Right cardiac atrium (tissue), 5 donors: ENCODE measurements around the gene GH1. TPM values are rescaled to one million over a fixed set of nuclear protein-coding genes. Genes with fewer than 3 reads are reported as not detected.
"Not testable (repeated sequence)": the region's sequence is repeated elsewhere in the genome, so short reads cannot be mapped to it uniquely, and the experiment has no call there.

ENCODE experiments used
- ATAC-seq, 2 donors: fragments of 200-7000 bp; cut with Tn5 transposase; one replicate each; pipeline versions ENCODE4 v1.8.0 to v1.9.1; 2020; ENCODE audit warnings: moderate library complexity in 2 of 2, mild to moderate bottlenecking in 1 of 2
- DNase-seq, 3 donors: peaks; one replicate each; pipeline ENCODE4 v3.0.0-alpha.2; 2020
- H3K27ac ChIP-seq: one replicate; pipeline ENCODE4 v1.5.1; 2013; ENCODE audit warnings: mild to moderate bottlenecking, low read length, control low read depth, moderate library complexity
- H3K27me3 ChIP-seq: one replicate; pipeline ENCODE4 v1.6.1; 2013; ENCODE audit not compliant: control insufficient read depth, insufficient read depth
- H3K4me1 ChIP-seq: one replicate; pipeline ENCODE4 v1.6.1; 2013; ENCODE audit warnings: low read length; ENCODE audit not compliant: control insufficient read depth, insufficient read depth
- H3K4me3 ChIP-seq: one replicate; pipeline ENCODE4 v1.5.1; 2013; ENCODE audit warnings: low read length, control low read depth
- H3K9me3 ChIP-seq: one replicate; pipeline ENCODE4 v1.6.1; 2013; ENCODE audit warnings: low read length; ENCODE audit not compliant: control insufficient read depth
- WGBS: extraction: QIAGEN DNeasy Blood & Tissue Kit; methylation state at CpG from one replicate; pipeline ENCODE4 v1.1.7; 2013; 5-methylcytosine and 5-hydroxymethylcytosine counted together
- intact Hi-C, 4 donors: fragments of 100-400 bp; cut with DNase I; formaldehyde crosslinking; loops; one replicate each; pipeline versions ENCODE4 v1.11.0 to v1.14.0; 2022 to 2023
- polyA plus RNA-seq: library from polyadenylated mRNA; stranded (reverse); fragments of 200-250 nt; gene quantifications from one replicate; pipeline ENCODE4 v1.2.3, GENCODE V29; 2013
- total RNA-seq, 4 donors: library from RNA; stranded (reverse); fragmentation: NEBNext Ultra II Directional; extraction: Animal tissue kit (Norgen Biotek cat#: 25700); gene quantifications; one replicate each; pipeline ENCODE4 v1.2.1, GENCODE V29; 2021
- donor health status: healthy with polysubstance abuse.
- donor health status: DM: no; HTN: yes; CAD: no.
- donor health status: DM: no; HTN: no; CAD: no.
- donor health status: DM: no; HTN: yes; CAD: no; lungs with severe emphysema.
- donor health status: DM: yes; HTN: yes; CAD: no.

Gene GH1
- total and polyA plus RNA-seq, 5 donors: not detected

DNA sequence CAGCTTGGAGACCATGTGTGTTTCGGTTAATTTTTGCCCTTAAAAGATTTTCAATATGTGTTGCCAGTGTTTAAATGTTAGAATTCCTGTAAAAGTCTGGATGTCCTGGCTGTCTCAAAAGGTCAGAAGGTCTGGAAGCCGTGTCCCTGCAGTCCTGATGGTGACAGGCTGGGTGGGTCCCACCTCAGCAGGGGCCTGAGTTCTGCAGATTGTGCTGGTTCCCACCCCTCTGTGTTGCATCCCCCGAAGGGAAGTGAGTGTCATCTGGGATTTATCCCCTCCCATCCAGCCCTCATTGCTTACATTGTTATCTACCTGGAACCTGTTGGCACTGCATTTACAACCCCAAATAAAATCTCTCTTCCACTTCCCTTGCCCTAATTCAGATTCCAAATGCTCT is 24.6 kb downstream of the GH1 start:
- not testable (repeated sequence) for H3K27ac ChIP-seq, ATAC-seq
- WGBS: 65% methylated on average over 3 of the region's 3 CpGs

DNA sequence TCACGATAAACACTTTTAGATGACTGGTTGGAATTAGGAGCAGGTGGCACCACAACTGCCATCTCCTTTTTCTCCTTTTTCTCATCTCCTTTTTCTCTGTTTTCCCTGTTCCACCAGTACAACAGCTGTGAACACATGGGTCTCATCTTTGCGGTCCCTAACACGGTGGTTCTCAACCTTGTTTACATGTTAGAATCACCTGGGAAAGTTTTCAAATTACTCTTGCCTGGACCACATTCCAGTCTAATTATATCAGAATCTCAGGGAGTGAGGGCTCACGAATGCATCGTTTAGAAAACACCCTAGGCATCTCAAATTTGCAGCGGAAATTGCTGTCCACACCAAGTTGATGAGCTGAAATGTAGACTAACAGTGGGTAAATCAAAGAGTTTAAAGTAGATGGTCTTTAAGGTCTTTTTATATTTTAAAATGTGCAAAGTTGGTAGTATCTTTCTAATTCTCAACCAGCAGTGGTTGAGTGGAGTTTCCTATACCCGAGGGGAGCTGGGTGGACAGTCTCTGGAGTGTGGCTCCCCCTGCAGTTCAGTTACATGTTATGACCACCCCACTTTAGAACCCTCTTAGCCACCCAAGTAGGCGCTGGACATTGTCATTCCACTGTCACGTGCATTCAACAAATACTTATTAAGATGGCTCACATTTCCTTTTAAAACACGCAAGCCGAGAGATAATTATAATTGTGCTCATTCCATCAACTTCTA is 26.2 kb downstream of the GH1 start:
- H3K4me3 ChIP-seq, DNase-seq, H3K27me3 ChIP-seq, H3K27ac ChIP-seq, intact Hi-C loops, H3K4me1 ChIP-seq, H3K9me3 ChIP-seq, ATAC-seq: not testable (repeated sequence)
- 51% methylated on average over 11 of the region's 11 CpGs for WGBS

More for the DNA sequence above, 24.6 kb downstream of the GH1 start:
- H3K4me1 ChIP-seq, intact Hi-C loops, DNase-seq, H3K9me3 ChIP-seq, H3K4me3 ChIP-seq, H3K27me3 ChIP-seq: not testable (repeated sequence)

DNA sequence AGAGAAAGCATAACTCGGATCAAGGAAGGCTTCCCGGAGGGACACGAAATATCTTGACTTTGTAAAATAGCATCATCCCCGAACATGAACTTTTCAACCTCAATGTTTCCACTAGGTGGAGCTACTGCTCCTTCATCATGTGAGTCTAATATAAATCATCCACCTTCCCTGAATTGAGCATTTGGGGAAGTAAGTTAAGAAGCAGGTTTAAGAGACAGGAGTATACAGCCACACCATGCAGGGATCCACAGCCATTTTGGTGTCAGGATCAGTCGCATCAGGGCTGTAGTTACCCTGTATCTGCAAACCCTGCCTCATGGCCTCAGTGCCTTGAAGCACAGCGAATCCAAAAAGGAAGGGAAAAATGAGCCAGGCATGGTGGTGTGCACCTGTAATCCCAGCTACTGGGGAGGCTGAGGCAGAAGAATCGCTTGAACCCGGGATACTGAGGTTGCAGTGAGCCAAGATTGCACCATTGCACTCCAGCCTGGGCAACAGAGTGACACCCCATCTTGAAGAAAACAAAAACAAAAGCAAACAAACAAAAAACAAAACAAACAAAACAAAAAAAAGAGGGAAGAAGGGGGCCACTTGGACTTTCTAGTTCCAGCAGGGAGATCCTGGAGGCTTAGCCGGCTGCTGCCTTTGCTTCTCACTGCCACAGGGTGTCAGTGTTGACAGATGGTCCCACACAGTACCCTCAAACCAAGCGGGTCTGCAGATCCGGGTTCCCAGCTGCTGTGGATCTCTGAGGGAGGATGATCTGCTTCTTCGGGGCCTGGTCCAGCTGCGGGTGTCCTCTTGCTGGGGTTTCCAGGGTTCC is 29.4 kb downstream of the GH1 start:
- peak in 2 of 3 donors; percentile 21 to 61 for DNase-seq
- intact Hi-C loops: not testable (repeated sequence)
- ATAC-seq: peak; percentile 77 to 80

DNA sequence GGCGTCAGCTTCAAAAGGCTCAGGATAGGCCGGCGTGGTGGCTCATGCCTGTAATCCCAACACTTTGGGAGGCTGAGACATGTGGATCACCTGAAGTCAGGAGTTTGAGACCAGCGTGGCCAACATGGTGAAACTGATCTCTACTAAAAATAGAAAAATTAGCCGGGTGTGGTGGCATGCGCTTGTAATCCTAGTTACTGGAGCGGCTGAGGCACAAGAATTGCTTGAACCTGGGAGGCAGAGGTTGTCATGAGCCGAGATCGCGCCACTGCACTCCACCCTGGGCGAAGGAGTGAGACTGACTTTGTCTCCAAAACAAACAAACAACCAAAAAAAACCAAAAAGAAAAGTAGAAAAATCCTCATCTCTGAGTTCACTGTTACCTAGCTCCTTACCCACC is 33.5 kb downstream of the GH1 start:
- H3K4me1 ChIP-seq, H3K27me3 ChIP-seq, DNase-seq, ATAC-seq, H3K4me3 ChIP-seq, H3K27ac ChIP-seq, H3K9me3 ChIP-seq, intact Hi-C loops: not testable (repeated sequence)
- 86% methylated on average over 11 of the region's 11 CpGs for WGBS

More for the DNA sequence above, 29.4 kb downstream of the GH1 start:
- H3K9me3 ChIP-seq, H3K4me3 ChIP-seq, H3K27me3 ChIP-seq, H3K27ac ChIP-seq, H3K4me1 ChIP-seq: not testable (repeated sequence)
- WGBS: 28% methylated on average over 13 of the region's 13 CpGs

DNA sequence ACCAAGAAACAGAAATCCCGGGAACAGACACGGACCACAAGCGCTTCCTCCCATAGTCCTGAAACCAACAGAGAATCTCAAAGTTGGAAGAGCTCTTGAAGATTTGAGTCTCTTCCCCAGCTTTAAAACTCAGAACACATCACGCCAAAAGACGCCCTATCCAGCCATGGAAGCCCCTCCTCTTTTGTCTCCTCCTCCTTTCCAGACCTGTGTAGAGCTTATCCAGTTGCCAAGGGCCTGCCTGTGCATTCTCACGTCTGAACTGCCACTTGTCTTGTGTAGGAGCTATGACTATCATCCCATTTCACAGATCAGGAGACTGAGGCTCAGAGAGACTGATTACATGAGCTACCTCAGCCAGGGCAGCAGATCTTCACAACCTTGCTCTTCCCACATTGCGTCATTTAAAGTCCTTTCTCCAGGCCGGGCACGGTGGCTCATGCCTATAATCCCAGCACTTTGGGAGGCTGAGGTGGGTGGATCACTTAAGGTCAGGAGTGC is 36.0 kb downstream of the GH1 start:
- ATAC-seq, DNase-seq, H3K4me1 ChIP-seq, H3K9me3 ChIP-seq, intact Hi-C loops, H3K4me3 ChIP-seq, H3K27me3 ChIP-seq, H3K27ac ChIP-seq: not testable (repeated sequence)
- WGBS: 79% methylated on average over 9 of the region's 9 CpGs

DNA sequence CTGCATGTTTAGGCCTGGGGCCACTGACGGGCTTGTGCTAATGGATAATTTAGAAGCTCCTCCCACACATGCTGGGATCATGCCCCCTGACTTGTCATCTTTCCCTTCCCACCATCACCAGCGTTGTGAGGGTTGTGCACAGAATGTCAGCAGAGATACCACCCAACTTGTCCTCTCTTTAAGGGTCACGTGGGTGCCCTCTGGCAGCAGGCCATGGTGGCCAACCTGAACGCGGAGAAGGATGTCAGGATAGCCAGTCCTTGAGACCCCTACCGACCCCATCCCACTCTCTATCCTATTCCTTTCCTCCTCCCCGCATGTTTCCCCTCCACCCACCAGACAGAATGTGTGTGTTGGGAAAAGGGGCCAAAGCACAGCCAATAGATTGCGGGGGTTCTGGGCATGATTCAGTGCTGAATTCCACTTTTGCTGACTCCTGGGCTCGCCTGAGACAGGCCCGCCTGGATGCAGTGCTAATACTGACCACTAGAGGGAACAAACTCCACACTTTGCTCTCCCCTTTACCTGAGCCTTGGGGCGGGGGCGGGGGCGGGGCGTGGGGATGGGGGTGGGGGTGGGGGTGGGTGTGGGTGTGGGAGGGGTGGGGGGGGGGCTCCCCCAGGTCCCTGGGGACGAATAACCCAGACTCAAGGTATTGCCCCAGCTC is 36.6 kb downstream of the GH1 start, which contains the start of gene GH2:
Gene GH2, minus strand, starts transcription at position 10 of the 667 bp plus-strand sequence. CDS start 143 bp downstream, outside the sequence.
- H3K4me1 ChIP-seq: no peaks in the 10 kb centered on the region
- H3K4me3 ChIP-seq: no peak within 1 kb of the TSS
- WGBS: 37% methylated on average over 15 of the region's 15 CpGs
- intact Hi-C loops: no loop called here
- H3K27ac ChIP-seq: no peak within 1 kb of the TSS
- DNase-seq (peak in 1 of 3 donors; percentile 64), ATAC-seq (peak; percentile 62 to 64)
- H3K9me3 ChIP-seq: no peaks in the 10 kb centered on the region
- no peaks in the 10 kb centered on the region for H3K27me3 ChIP-seq

DNA sequence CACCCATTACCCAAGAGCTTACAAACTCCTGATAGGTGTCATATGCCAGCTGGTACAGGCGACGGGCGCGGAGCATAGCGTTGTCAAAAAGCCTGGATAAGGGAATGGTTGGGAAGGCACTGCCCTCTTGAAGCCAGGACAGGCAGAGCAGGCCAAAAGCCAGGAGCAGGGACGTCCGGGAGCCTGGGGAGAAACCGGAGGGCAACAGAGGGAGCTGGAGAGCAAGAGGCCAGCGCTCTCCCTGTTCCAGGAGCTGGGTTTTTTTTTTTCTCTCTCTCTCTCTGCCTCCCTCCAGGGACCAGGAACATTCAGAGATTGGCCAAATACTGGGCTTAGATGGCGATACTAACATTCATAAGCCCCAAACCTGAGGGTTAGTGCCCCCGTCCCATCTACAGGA is 37.3 kb downstream of the GH1 start:
- H3K4me1 ChIP-seq, H3K27me3 ChIP-seq, H3K9me3 ChIP-seq, H3K4me3 ChIP-seq, DNase-seq, H3K27ac ChIP-seq, ATAC-seq, intact Hi-C loops: not testable (repeated sequence)
- 58% methylated on average over 11 of the region's 11 CpGs for WGBS

DNA sequence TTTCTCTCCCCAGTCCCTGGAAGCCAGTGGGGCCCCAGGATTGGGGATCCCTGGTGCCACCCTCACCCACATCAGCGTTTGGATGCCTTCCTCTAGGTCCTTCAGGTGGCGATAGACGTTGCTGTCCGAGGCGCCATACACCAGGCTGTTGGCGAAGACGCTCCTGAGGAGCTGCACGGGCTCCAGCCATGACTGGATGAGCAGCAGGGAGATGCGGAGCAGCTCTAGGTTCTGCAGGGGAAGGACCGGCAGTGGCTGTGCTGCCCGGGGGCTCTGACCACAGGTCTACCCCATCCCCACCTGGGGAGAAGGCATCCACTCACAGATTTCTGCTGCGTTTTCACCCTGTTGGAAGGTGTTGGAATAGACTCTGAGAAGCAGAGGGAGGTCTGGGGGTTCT is 37.9 kb downstream of the GH1 start:
- no peaks in the 10 kb centered on the region for H3K4me1 ChIP-seq
- ATAC-seq (no peak), DNase-seq (no peak)
- H3K27me3 ChIP-seq: no peaks in the 10 kb centered on the region
- H3K4me3 ChIP-seq: no peak overlapping the region
- WGBS: 84% methylated on average over 12 of the region's 12 CpGs
- intact Hi-C loops: no loop called here
- H3K9me3 ChIP-seq: no peaks in the 10 kb centered on the region
- no peak overlapping the region for H3K27ac ChIP-seq

DNA sequence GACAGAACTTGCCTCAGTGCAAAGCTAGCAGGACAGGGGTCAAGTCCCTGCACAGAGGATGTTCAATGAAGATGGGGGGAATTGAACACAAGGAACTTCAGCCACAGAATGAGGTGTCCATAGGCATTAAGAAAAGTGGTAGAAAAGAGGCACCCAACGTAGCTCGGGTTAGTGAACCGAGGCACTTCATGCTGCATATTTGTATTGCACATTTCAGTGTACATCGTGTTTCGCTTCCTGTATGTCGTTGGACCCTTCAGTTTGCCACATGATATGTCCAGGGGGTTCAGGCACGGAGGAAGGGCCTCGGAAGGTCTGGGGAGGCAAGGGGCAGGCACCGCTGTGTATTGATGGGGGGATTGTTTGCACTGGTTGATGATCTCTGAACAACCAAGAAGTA is 40.2 kb downstream of the GH1 start:
- 91% methylated on average over 9 of the region's 9 CpGs for WGBS
- DNase-seq, H3K27me3 ChIP-seq, ATAC-seq, H3K9me3 ChIP-seq, H3K4me1 ChIP-seq, intact Hi-C loops, H3K4me3 ChIP-seq, H3K27ac ChIP-seq: not testable (repeated sequence)

DNA sequence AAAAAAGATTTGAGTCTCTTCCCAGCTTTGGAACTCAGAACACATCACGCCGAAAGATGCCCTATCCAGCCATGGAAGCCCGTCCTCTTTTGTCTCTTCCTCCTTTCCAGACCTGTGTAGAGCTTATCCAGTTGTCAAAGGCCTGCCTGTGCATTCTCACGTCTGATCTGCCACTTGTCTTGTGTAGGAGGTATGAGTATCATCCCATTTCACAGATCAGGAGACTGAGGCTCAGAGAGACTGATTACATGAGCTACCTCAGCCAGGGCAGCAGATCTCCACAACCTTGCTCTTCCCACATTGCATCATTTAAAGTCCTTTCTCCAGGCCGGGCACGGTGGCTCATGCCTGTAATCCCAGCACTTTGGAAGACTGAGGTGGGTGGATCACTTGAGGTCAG is 43.9 kb downstream of the GH1 start:
- DNase-seq, ATAC-seq, intact Hi-C loops, H3K4me3 ChIP-seq, H3K9me3 ChIP-seq, H3K27me3 ChIP-seq, H3K27ac ChIP-seq, H3K4me1 ChIP-seq: not testable (repeated sequence)
- WGBS: 88% methylated on average over 6 of the region's 6 CpGs
